K562 (cell line): ENCODE measurements around the gene ARID5B. TPM values are rescaled to one million over a fixed set of nuclear protein-coding genes. Genes with fewer than 3 reads are reported as not detected.

Source experiments
- ATAC-seq: fragments of 200-7000 bp; cut with Tn5 transposase; 3 replicates; pipeline ENCODE4 v1.9.1; 2020; ENCODE audit warnings: moderate library complexity
- BruUV-seq: library from RNA; stranded (reverse); fragments of 400-500 nt; replicated peaks from 2 replicates; lab custom pipeline; 2021; lab: Mats Ljungman, UMichigan
- CTCF ChIA-PET: fragments of 300-600 bp; formaldehyde crosslinking; extraction: SDS; loops from one replicate; lab custom pipeline; 2021; ENCODE audit warnings: low intra/inter-chr PET ratio; lab: Yijun Ruan, JAX
- POLR2A ChIA-PET: fragments of 300-600, 350-650 bp; sonication (Branson Sonifier 250); formaldehyde crosslinking; extraction: SDS; loops from one replicate; lab custom pipeline; 2021; ENCODE audit warnings: antibody characterized with exemption, inconsistent platforms; lab: Yijun Ruan, JAX
- DNase-seq, 4 experiments: peaks; one replicate each; pipeline versions ENCODE4 v3.0.0 to v3.0.0-alpha.2; 2011 to 2018; ENCODE audit warnings: low spot score in 3 of 4, mixed read lengths in 3 of 4; ENCODE audit errors: extremely low read depth in 1 of 4
- FAIRE-seq: peaks from 2 replicates; lab custom pipeline; 2011; peaks lifted over from hg19 to GRCh38; lab: Jason Lieb, UNC
- H2AFZ ChIP-seq: 2 replicates; pipeline ENCODE4 v1.6.0; 2011; ENCODE audit warnings: low read depth, low read length, control low read depth, inconsistent platforms
- H3K27ac ChIP-seq: fragments of 200-600 bp; 3 replicates; pipeline ENCODE4 v1.8.0; 2011; ENCODE audit warnings: low read depth, mild to moderate bottlenecking, control low read depth, inconsistent platforms, low read length, moderate library complexity, mixed read lengths; ENCODE audit errors: extremely low read depth
- H3K27me3 ChIP-seq, 2 experiments: fragments of 300-600 bp in 1 of 2; 2 replicates in 1 of 2; 3 replicates in 1 of 2; pipeline versions ENCODE4 v1.6.0 to v1.8.0; 2011; ENCODE audit warnings: inconsistent platforms in 2 of 2, low read length in 2 of 2, mild to moderate bottlenecking in 1 of 2, mixed read lengths in 1 of 2, moderate library complexity in 1 of 2; ENCODE audit not compliant: control insufficient read depth in 2 of 2, insufficient read depth in 2 of 2
- H3K36me3 ChIP-seq: fragments of 300-600 bp; 3 replicates; pipeline ENCODE4 v1.8.0; 2011; ENCODE audit warnings: mild to moderate bottlenecking, low read length, inconsistent platforms; ENCODE audit not compliant: control insufficient read depth, insufficient read depth
- H3K4me1 ChIP-seq, 2 experiments: fragments of 200-600 bp in 1 of 2; replicated peaks in 1 of 2; 2 replicates in 1 of 2; 3 replicates in 1 of 2; pipeline versions ENCODE4 v1.5.1 to v1.8.0; 2011; ENCODE audit warnings: inconsistent platforms in 2 of 2, low read length in 2 of 2, mild to moderate bottlenecking in 1 of 2, mixed read lengths in 1 of 2, moderate library complexity in 1 of 2; ENCODE audit not compliant: control insufficient read depth in 2 of 2, insufficient read depth in 2 of 2
- H3K4me2 ChIP-seq: 2 replicates; pipeline ENCODE4 v1.6.1; 2011; ENCODE audit warnings: low read length, control low read depth, inconsistent platforms, mixed read lengths; ENCODE audit not compliant: insufficient read depth
- H3K4me3 ChIP-seq: fragments of 200-600 bp; sonication (generic), shearing (Covaris generic); 2 replicates; pipeline ENCODE4 v1.5.1; 2016; ENCODE audit warnings: control low read depth, inconsistent platforms
- H3K79me2 ChIP-seq: fragments of 200-600 bp; 3 replicates; pipeline ENCODE4 v1.8.0; 2011; ENCODE audit warnings: low read length, inconsistent platforms; ENCODE audit not compliant: control insufficient read depth, insufficient read depth
- H3K9ac ChIP-seq, 2 experiments: 2 replicates each; pipeline versions ENCODE4 v1.6.0 to v1.6.1; 2011; ENCODE audit warnings: low read depth in 2 of 2, low read length in 2 of 2, control low read depth in 1 of 2, inconsistent platforms in 1 of 2, mild to moderate bottlenecking in 1 of 2, mixed read lengths in 1 of 2; ENCODE audit not compliant: insufficient read depth in 1 of 2
- H3K9me1 ChIP-seq: one replicate; pipeline ENCODE4 v1.6.0; 2011; ENCODE audit warnings: inconsistent platforms, mild to moderate bottlenecking, low read length, moderate library complexity; ENCODE audit not compliant: control insufficient read depth, insufficient read depth
- H3K9me3 ChIP-seq: replicated peaks from 2 replicates; pipeline ENCODE4 v1.5.1; 2011; ENCODE audit warnings: low read depth, low read length, inconsistent platforms; ENCODE audit not compliant: control insufficient read depth, insufficient read depth
- H4K20me1 ChIP-seq: replicated peaks from 2 replicates; pipeline ENCODE4 v1.6.1; 2011; ENCODE audit warnings: low read length, inconsistent platforms, mixed read lengths; ENCODE audit not compliant: control insufficient read depth, insufficient read depth
- KHSRP ChIP-seq: fragments of 450-650 bp; IDR thresholded peaks from 2 replicates; pipeline ENCODE4 v1.6.1; 2017
- MIER1 ChIP-seq: fragments of 450-650 bp; IDR thresholded peaks from 2 replicates; pipeline ENCODE4 v1.6.1; 2016; ENCODE audit warnings: antibody characterized with exemption, mild to moderate bottlenecking, low read depth
- SP2 ChIP-seq: IDR thresholded peaks from 2 replicates; pipeline ENCODE4 v1.6.1; 2011; ENCODE audit warnings: mild to moderate bottlenecking, low read depth, low read length, moderate library complexity; ENCODE audit not compliant: poor library complexity, severe bottlenecking; ENCODE audit errors: extremely low read depth
- ZNF253 ChIP-seq: fragments of 250-450 bp; sonication (Bioruptor Pico); conservative IDR thresholded peaks from 2 replicates; pipeline ENCODE4 v1.6.1; 2021; ENCODE audit warnings: mild to moderate bottlenecking
- WGBS: fragments of 100-300 bp; shearing (Covaris generic); methylation state at CpG from one replicate; pipeline ENCODE4 v1.1.6; 2016; ENCODE audit warnings: low coverage, mixed read lengths; ENCODE audit not compliant: insufficient coverage; ENCODE audit errors: missing lambda C conversion rate; 5-methylcytosine and 5-hydroxymethylcytosine counted together
- in situ Hi-C: fragments of 300-500 bp; cut with MboI; formaldehyde crosslinking; loops from 4 replicates; pipeline ENCODE4 v1.15.0; 2018; ENCODE audit warnings: inconsistent platforms, mixed read lengths
- intact Hi-C: fragments of 100-400 bp; cut with micrococcal nuclease; formaldehyde crosslinking; loops from 2 replicates; pipeline ENCODE4 v1.14.2; 2022
- polyA plus RNA-seq, 8 experiments: library from polyadenylated mRNA; depleted of rRNA in 4 of 8; stranded (reverse) in 5 of 8; unstranded in 3 of 8; fragments of >200 nt; fragmentation: Nextera tagmentation in 2 of 8; fragmentation: Illumina TruSeq in 1 of 8; extraction: Ambion mirVana in 2 of 8; extraction: Trizol in 1 of 8; gene quantifications; 2 replicates each; pipeline versions ENCODE4 v1.2.1 to v1.2.3, GENCODE V29; 2011 to 2014; ENCODE audit warnings: inconsistent platforms in 1 of 8, missing spikeins in 1 of 8
- total RNA-seq, 7 experiments: library from RNA; depleted of rRNA in 6 of 7; stranded (reverse); fragments of >200 nt in 6 of 7; fragmentation: Illumina TruSeq in 2 of 7; extraction: Trizol in 2 of 7; gene quantifications; 2 replicates each; pipeline versions ENCODE4 v1.2.1 to v1.2.3, GENCODE V29; 2011 to 2021; ENCODE audit warnings: low replicate concordance in 1 of 7

Gene ARID5B
- total and polyA plus RNA-seq, 9 of the 15 experiments (the other 6 are each of a cell fraction or from before 2014, with no cell fraction given), result 0.48 to 1.6 (median 0.80) TPM

- Histone ChIP-seq H3K27ac (no peak overlapping the region), H3K9me3 (no peaks in the 10 kb centered on the region), H3K36me3 (no peaks in the 10 kb centered on the region), H4K20me1 (no peaks in the 10 kb centered on the region), H3K4me1 (no peaks in the 10 kb centered on the region), H3K9me1 (no peaks in the 10 kb centered on the region), H3K4me2 (no peak overlapping the region), H2AFZ (no peak overlapping the region; the same call in 1 of the 2 replicates), H3K27me3 (peaks cover 3 to 9% of the 10 kb centered on the region in 2 experiments; a peak in 2 of 5 replicates), H3K79me2 (no peaks in the 10 kb centered on the region), H3K9ac (no peak overlapping the region), H3K4me3 (no peak overlapping the region)
- DNase-seq (no peak), ATAC-seq (no peak; the same call in 2 of the 3 replicates), FAIRE-seq (no peak)
- no peak for TF ChIP-seq ZNF253 (CRISPR knock-in tag)
- no peak for TF ChIP-seq MIER1
- WGBS, result 20% methylated on average over 8 of the region's 8 CpGs
- POLR2A ChIA-PET, result interaction anchor here (0.7 kb wide), 1 partner anchor 22 kb away, joined by 3 read pairs; no protein-coding TSS in a partner anchor
- CTCF ChIA-PET, result interaction anchor here (1.1 to 2.1 kb wide), 2 partner anchors 141 to 208 kb away, joined by 3 to 10 read pairs; no protein-coding TSS in a partner anchor
- intact Hi-C loops (no loop called here), in situ Hi-C loops (no loop called here)
- no TSS peak for BruUV-seq
Measured at GRCh38 chr10:62037166-62037831, 135.8 kb downstream of the ARID5B start.

- no peak overlapping the region for H3K4me3 ChIP-seq
- ChIA-PET POLR2A (interaction anchor here (0.7 to 1.4 kb wide), 4 partner anchors 9 to 22 kb away, joined by 3 to 8 read pairs (median 4); no protein-coding TSS in a partner anchor), CTCF (interaction anchor here (0.6 to 2.1 kb wide), 5 partner anchors 58 to 1120 kb away, joined by 3 to 10 read pairs (median 3); no protein-coding TSS in a partner anchor)
- peaks cover 3 to 9% of the 10 kb centered on the region in 2 experiments; a peak in 2 of 5 replicates for H3K27me3 ChIP-seq
- FAIRE-seq (no peak), DNase-seq (no peak), ATAC-seq (no peak)
- H3K4me1 ChIP-seq, result no peaks in the 10 kb centered on the region
- H2AFZ ChIP-seq, result no peak overlapping the region
- in situ Hi-C loops, result no loop called here
- no peaks in the 10 kb centered on the region for H3K9me1 ChIP-seq
- BruUV-seq, result no TSS peak
- intact Hi-C loops, result loop anchor here (1.0 to 2.0 kb wide), 2 partner anchors 137 to 207 kb away; partner anchors contain the start of gene ARID5B
- no peak overlapping the region for H3K4me2 ChIP-seq
- no peaks in the 10 kb centered on the region for H4K20me1 ChIP-seq
- H3K79me2 ChIP-seq, result no peaks in the 10 kb centered on the region
- TF ChIP-seq SP2, result no peak
- no peak for TF ChIP-seq KHSRP
- no peak overlapping the region for H3K9ac ChIP-seq
- no peaks in the 10 kb centered on the region for H3K9me3 ChIP-seq
- H3K36me3 ChIP-seq, result no peaks in the 10 kb centered on the region
- H3K27ac ChIP-seq, result no peak overlapping the region
Measured at GRCh38 chr10:62037890-62038608, 136.6 kb downstream of the ARID5B start.
